GM19372 (cell line): Measurements from ENCODE around the gene GEMIN7.
A peak's percentile ranks its signal among the peaks of the same experiment; 100 is the strongest.

Experiments
- ATAC-seq: cut with Tn5 transposase; IDR thresholded peaks from one replicate; pipeline ENCODE4 v1.9.1; 2021; ENCODE audit warnings: mild to moderate bottlenecking, low read depth, moderate library complexity; ENCODE audit not compliant: unreplicated experiment

Gene GEMIN7

DNA sequence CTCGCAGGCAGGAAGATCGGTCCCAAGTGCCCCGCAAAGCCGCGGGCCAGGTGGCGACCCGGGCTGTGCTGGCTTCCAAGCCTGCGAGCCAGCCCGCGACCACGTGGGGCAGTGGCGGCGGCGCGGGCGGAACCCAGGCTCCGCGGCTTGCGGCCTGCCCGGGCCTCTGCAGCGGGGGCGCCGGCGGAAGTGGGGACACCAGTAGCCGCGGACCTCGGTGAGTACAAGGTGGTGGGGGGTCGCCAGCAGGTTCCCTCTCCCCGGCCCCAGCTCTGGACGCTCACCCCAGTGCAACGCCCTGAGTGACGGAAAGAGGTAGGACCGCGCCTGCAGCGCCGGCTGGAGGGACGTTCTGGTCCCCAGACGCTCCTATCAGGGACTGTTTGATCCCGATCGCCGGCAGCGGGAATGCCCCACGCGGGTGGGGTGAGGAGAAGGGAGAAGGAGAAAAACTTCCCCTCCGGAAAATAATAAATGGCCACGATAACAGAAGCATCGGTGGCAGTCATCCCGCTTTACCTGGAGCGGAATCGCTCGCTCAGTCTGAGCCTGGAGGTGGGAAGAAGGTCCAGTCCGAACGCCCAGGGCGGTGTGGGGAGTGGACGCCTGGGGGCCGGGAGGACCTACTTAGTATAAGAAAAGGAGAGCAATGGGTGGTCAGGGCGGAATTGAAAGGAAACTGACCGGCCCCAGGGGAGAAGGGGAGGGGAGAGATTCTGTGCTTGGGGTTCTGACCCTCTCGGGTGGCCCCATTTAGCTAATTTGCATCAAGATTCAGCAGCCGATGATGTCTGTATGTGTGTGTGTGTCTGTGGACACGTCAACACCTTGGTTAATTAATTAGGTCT, at the start of gene GEMIN7:
GEMIN7 (plus strand) TSS at position 198 of the 848 bp plus-strand sequence. CDS start 10,855 bp downstream, outside the sequence.
- ATAC-seq: no peak

DNA sequence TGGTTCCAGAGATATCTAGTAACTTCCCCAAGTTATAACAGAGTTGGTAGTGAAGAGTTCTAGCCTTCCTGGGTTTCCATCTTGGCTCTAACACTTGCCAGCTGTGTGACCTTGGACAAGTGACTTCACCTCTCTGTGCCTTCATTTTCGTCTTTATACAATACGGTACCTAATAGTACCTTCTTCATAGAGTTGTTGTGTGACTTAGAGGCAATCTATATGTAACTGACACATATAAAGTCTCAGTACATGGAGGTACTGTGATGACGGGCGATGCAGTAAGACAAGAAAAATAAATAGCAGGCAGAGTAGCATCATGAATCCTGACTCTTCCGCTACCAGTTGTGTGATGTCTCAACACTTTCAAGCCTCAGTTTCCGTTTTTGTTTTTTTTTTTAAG, 48.2 kb upstream of the GEMIN7 start:
- no peak for ATAC-seq

- ATAC-seq: no peak
Measured at GRCh38 chr19:45032421-45032820, 46.6 kb upstream of the GEMIN7 start.

GRCh38 chr19:45035755-45036154, 43.3 kb upstream of the GEMIN7 start:
- no peak for ATAC-seq

DNA sequence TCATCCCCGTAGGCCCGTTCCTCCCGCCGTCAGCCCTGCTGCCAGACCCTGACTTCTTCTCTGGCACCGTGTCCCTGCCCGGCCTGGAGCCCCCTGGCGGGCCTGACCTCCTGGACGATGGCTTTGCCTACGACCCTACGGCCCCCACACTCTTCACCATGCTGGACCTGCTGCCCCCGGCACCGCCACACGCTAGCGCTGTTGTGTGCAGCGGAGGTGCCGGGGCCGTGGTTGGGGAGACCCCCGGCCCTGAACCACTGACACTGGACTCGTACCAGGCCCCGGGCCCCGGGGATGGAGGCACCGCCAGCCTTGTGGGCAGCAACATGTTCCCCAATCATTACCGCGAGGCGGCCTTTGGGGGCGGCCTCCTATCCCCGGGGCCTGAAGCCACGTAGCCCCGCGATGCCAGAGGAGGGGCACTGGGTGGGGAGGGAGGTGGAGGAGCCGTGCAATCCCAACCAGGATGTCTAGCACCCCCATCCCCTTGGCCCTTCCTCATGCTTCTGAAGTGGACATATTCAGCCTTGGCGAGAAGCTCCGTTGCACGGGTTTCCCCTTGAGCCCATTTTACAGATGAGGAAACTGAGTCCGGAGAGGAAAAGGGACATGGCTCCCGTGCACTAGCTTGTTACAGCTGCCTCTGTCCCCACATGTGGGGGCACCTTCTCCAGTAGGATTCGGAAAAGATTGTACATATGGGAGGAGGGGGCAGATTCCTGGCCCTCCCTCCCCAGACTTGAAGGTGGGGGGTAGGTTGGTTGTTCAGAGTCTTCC, 41.5 kb upstream of the GEMIN7 start:
- no peak for ATAC-seq

DNA sequence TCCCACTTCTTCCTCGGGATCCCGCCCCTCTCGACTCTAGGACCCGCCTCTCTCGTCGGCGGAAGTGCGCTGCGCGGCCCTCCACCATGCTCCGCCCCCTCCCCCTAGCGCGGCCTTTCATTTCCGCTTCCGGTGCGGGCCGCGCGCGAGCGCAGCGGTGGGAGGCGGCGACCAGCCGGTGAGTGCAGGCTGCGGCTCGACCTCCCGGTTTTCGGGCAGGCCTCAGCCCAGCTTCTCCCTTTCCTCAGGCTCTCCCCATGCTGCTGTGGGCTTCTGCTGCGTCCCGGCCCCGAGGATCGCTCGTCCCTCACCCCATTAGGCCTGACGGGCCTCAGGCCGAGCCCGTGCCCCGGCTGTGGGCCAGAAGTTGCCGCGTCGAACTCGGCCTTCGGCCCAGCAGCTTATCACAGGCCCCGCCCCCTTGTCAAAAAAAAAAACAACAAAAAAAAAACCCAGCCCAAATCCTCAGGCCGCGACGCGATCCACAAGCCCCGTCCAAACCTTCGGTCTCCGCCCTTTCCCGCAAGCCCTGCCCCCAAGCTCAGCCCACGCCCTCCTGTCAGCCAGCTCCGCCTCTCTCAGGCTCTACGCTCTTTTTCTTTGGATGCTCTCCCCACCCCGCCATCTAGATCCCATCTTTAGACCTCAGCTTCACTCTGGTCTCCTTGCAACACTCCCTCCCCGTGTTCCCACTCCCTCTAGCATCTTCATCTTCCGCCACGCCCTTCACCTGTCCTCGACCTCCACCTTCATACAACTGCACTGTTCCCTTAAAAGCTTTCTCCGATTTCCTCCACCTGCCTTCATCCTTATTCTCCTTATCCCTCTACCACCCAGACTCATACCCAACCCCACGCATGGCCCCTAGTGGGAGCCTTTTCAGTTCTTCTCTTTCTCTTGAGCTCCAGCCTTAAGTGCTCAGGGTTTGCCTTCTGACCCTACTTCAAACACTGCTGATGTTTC, 39.8 kb upstream of the GEMIN7 start, which contains the start of gene CLASRP:
CLASRP (plus strand) TSS at position 115 of the 963 bp plus-strand sequence. CDS start 1,168 bp downstream, outside the sequence.
- ATAC-seq: peak; percentile 90

GRCh38 chr19:45040059-45040771, 38.8 kb upstream of the GEMIN7 start:
- ATAC-seq: no peak

- ATAC-seq: no peak
Measured at GRCh38 chr19:45041125-45041524, 37.9 kb upstream of the GEMIN7 start.

- no peak for ATAC-seq
Measured at GRCh38 chr19:45045671-45046353, 33.2 kb upstream of the GEMIN7 start.

DNA sequence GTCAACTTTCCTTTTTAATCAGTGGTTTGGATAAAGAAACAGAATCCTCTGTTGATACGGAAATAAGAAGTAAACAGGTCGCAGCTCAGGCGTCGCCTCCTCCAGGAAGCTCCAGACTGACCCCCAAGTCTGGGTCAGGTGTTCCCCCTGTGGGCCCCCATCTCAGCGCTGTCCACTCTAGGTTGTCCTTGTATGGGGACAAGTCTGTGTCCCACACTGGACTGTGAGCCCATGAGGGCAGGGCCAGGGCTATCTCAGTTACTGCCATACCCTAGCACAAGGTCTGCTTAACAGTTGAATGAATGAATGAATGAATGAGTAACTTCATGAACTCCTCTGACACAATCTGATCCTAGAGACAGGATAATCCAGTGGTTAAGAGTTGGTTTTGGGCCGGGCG, 32.7 kb upstream of the GEMIN7 start:
- ATAC-seq: no peak

DNA sequence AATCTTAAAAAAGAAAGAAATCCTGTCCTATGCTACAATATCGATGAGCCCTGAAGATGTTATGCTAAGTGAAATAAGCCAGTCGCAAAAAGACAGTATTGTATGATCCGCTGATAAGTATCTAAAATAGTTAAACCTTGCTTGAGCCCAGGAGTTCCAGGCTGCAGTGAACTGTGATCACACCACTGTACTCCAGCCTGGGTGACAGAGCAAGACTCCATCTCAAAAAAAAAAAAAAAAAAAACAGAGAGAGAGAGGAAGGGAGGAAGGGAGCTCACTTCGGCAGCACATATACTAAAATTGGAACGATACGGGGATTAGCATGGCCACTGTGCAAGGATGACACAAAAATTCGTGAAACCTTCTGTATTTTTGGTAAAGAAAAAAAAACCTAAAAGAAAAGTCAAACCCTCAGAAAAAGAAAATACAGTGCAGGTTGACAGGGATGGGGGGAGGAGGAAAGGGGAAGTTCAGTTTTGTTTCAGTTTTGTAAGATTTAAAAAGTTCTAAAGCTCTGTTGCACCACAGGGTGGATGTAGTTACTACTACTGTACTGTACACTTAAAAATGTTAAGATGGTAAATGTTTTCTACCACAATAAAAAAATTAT, 31.8 kb upstream of the GEMIN7 start:
- ATAC-seq: no peak

DNA sequence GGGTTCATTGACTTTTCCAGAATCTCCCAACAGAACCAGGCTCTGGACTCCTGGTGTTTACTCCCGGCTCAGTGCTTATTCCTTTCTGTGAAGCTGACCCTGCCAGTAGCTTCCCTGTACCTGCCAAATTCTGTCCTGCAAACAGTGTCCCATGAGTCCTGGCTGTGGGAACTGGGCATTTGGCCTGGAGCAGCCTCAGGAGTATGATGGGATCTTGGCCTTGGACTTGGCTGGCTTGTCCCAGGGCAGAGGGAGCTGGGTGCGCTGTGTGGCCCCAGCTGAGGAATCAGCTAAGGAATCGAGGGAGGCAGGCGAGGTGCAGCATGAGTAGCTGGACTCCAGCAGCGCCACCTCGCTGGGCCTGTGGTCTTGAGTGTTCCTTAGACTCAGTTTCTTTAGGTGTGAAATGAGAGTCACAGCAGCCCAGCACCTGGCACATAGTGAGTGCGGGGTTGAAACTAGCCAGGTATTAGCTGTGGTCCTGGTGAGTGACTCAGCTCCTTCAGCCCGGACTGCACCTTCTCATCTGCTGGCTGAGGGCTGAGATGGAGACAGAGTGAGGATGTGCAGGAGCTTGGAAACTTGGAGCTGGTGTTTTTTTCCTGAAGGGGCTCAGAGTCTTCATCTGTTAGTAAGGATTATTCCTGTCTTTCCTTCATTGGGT, 29.9 kb upstream of the GEMIN7 start:
- no peak for ATAC-seq

GRCh38 chr19:45050036-45050435, 29.0 kb upstream of the GEMIN7 start:
- no peak for ATAC-seq

DNA sequence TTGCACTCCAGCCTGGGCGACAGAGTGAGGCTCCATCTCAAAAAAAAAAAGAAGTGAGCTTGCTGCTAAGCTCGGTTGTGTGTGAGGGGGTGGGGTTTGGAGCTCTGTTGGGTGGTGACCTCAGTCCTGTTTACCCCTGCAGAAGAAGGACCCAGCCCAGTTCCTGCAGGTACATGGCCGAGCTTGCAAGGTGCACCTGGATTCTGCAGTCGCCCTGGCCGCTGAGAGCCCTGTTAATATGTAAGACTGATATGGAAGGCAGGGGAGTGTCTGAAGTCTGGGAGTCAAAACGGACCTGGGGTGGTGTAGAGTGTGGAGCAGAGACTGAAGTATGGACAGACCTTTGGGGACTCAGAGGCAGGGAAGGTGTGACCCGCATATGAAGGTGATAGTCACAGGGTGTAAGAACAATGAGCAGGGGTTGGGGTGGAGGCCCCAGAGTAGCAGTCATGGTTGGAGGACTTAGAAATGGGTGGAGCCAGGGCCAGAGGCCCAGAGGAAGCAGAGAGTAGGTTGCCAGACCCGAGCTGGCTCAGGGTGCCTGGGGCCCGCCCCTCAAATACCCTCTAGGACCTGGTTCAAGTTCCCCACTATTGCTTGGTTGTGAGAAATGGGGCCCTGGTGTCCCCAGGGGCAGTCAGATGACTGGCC, 27.0 kb upstream of the GEMIN7 start:
- ATAC-seq: no peak

GRCh38 chr19:45056831-45057230, 22.2 kb upstream of the GEMIN7 start:
- no peak for ATAC-seq

- ATAC-seq: no peak
Measured at GRCh38 chr19:45057444-45057843, 21.6 kb upstream of the GEMIN7 start.

DNA sequence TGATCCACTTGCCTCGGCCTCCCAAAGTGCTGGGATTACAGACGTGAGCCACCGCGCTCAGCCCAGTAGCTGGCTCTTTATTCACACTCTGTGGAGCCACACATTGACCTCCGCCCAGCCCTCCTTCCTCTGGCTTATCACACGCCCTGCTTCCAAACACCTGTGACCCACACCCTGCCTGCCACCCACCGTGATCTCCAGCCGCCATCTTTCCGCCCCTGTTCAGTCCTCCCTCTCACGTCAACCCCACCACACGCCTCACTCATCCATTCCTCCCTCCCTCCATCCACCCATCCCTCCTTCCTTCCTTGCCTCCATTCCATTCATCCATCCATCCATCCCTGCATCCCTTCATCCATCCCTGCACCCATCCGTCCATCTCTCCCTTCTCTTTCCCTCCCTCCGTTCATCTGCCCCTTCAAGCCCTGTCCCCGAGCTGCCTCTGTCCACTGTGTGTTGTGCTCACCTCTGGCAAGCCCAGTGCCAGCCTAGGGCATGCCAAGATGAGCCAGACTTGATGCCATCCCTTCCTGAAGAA, 20.4 kb upstream of the GEMIN7 start:
- ATAC-seq: no peak
